ENCODE results near the gene STAC. TPM values are rescaled to one million over a fixed set of nuclear protein-coding genes. Genes with fewer than 3 reads are reported as not detected.

Gene STAC, protein sequence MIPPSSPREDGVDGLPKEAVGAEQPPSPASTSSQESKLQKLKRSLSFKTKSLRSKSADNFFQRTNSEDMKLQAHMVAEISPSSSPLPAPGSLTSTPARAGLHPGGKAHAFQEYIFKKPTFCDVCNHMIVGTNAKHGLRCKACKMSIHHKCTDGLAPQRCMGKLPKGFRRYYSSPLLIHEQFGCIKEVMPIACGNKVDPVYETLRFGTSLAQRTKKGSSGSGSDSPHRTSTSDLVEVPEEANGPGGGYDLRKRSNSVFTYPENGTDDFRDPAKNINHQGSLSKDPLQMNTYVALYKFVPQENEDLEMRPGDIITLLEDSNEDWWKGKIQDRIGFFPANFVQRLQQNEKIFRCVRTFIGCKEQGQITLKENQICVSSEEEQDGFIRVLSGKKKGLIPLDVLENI
- 0.18 TPM for total RNA-seq (ENCODE audit: unreplicated experiment)
- long read RNA-seq: 0 reads

DNA sequence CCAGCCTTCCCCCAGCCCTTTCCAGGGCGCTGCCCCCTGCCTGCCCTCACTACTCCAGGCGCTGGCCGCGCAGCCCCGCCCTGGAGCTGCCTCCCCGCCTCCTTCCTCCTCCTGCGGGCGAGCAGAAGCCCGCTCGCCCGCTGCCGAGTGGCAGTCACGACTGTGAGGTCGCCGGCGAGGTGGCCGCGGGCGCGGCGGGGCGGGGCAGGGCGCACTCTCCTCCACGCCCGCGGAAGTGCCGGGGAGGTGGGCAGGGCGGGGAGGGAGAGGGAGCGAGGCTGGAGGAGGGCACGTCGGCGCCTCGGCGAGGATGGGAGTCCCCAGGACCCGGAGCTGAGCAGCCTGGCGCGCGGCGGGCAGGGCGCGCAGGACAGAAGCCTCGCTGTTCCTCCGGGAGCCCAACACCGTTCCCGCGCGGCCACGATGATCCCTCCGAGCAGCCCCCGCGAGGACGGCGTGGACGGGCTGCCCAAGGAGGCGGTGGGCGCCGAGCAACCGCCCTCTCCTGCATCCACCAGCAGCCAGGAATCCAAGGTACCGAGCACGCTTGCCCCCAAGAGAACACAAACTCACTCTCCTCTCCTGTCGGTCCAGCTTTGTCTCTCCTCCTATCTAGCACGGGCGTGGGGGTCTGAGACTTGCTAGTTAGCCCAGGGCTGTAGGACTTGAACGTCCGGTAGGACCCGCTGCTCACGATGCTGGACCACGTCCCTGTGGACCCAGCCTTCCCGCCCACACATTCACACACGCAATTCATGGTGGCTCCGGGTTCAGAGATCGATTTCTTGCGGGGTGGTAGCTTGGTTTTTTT is at the start of gene STAC:
TSS of gene STAC (plus strand) at position 284 of the 811 bp plus-strand sequence. CDS start at position 424, 140 bp downstream.
- Mint-ChIP-seq H3K4me1 (ENCODE audit: unreplicated experiment) (peaks cover 9% of the 10 kb centered on the region), H3K4me3 (ENCODE audit: unreplicated experiment) (peak within 1 kb of the TSS; percentile 85), H3K27ac (ENCODE audit: unreplicated experiment) (no peak within 1 kb of the TSS), H3K9me3 (ENCODE audit: unreplicated experiment) (no peaks in the 10 kb centered on the region), H3K36me3 (ENCODE audit: low read depth, unreplicated experiment) (no peaks in the 10 kb centered on the region), H3K27me3 (ENCODE audit: unreplicated experiment) (peaks cover 13% of the 10 kb centered on the region)
- DNase-seq (ENCODE audit: low spot score): peak; percentile 37
- TF ChIP-seq, protein P1, sequence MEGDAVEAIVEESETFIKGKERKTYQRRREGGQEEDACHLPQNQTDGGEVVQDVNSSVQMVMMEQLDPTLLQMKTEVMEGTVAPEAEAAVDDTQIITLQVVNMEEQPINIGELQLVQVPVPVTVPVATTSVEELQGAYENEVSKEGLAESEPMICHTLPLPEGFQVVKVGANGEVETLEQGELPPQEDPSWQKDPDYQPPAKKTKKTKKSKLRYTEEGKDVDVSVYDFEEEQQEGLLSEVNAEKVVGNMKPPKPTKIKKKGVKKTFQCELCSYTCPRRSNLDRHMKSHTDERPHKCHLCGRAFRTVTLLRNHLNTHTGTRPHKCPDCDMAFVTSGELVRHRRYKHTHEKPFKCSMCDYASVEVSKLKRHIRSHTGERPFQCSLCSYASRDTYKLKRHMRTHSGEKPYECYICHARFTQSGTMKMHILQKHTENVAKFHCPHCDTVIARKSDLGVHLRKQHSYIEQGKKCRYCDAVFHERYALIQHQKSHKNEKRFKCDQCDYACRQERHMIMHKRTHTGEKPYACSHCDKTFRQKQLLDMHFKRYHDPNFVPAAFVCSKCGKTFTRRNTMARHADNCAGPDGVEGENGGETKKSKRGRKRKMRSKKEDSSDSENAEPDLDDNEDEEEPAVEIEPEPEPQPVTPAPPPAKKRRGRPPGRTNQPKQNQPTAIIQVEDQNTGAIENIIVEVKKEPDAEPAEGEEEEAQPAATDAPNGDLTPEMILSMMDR (IDR thresholded peaks at IDR 0.05; ENCODE audit: unreplicated experiment): no peak

DNA sequence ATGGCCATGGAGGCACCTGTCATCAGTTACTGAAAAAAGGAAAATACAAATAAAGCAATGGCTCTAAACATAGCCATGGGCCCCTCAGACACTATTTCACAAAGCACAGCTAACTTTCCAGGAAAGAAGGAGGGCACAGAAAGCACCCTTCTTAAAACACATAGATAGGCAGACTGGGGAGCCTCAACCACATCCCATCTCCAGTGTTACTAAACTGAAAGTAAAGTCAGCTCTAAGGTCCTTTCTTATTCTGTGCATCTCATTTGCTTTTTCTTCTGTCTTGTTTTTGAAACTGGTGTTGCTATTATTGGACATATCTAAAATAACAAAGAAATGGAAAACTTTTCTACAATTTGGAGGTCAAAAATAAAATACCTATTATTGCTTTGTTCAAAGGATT is 48.2 kb upstream of the STAC start:
- H3K9me3 Mint-ChIP-seq (ENCODE audit: unreplicated experiment): no peaks in the 10 kb centered on the region
- TF ChIP-seq, protein P1 (IDR thresholded peaks at IDR 0.05; ENCODE audit: unreplicated experiment): no peak
- H3K36me3 Mint-ChIP-seq (ENCODE audit: low read depth, unreplicated experiment): no peaks in the 10 kb centered on the region
- H3K27ac Mint-ChIP-seq (ENCODE audit: unreplicated experiment): no peak overlapping the region
- no peak for DNase-seq (ENCODE audit: low spot score)
- H3K4me3 Mint-ChIP-seq (ENCODE audit: unreplicated experiment): no peak overlapping the region
- H3K4me1 Mint-ChIP-seq (ENCODE audit: unreplicated experiment): peaks cover 3% of the 10 kb centered on the region
- no peaks in the 10 kb centered on the region for H3K27me3 Mint-ChIP-seq (ENCODE audit: unreplicated experiment)

DNA sequence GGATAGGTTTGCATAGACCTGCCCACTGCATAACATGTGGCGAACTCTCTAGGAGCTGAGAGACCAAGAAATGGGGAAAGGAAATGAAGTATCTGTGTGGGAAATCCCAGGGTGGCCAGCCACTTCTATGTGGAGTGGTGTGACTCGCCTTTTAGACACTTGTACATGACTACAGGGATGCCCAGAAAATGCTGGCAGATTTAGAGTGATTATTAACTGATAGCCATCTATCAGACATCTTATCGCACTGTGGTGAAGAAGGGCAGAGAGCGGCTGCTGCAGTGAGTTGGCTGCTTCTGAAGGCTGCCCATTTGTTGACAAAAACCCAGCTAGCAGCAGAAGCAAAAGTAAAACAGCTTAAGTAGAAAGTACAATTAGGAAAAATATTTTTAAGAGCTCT is 18.1 kb upstream of the STAC start:
- H3K27ac Mint-ChIP-seq (ENCODE audit: unreplicated experiment): no peak overlapping the region
- TF ChIP-seq, protein P1 (IDR thresholded peaks at IDR 0.05; ENCODE audit: unreplicated experiment): no peak
- no peaks in the 10 kb centered on the region for H3K36me3 Mint-ChIP-seq (ENCODE audit: low read depth, unreplicated experiment)
- no peak for DNase-seq (ENCODE audit: low spot score)
- no peaks in the 10 kb centered on the region for H3K27me3 Mint-ChIP-seq (ENCODE audit: unreplicated experiment)
- H3K9me3 Mint-ChIP-seq (ENCODE audit: unreplicated experiment): no peaks in the 10 kb centered on the region
- H3K4me3 Mint-ChIP-seq (ENCODE audit: unreplicated experiment): no peak overlapping the region
- H3K4me1 Mint-ChIP-seq (ENCODE audit: unreplicated experiment): no peaks in the 10 kb centered on the region

DNA sequence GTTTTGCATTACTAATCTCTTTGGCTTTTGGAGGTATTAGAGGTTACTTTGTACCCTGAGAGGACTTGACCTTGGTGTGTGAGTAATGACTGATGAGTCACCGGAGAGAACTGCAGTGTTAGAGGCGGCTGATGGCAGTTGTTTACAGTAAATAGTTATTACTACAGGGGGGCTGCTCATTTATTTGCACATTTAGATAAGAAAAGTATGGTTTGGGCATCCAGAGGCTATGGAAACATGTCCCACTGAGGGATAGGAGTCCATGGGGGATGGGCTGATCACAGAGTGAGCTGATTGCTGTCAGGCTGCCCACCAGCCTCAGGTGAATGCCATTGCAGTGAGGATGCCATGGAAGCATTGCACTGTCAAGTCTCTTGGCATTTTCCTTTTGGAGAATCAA is 17.3 kb upstream of the STAC start:
- no peaks in the 10 kb centered on the region for H3K9me3 Mint-ChIP-seq (ENCODE audit: unreplicated experiment)
- H3K27ac Mint-ChIP-seq (ENCODE audit: unreplicated experiment): no peak overlapping the region
- DNase-seq (ENCODE audit: low spot score): no peak
- TF ChIP-seq, protein P1 (IDR thresholded peaks at IDR 0.05; ENCODE audit: unreplicated experiment): no peak
- no peaks in the 10 kb centered on the region for H3K36me3 Mint-ChIP-seq (ENCODE audit: low read depth, unreplicated experiment)
- H3K4me3 Mint-ChIP-seq (ENCODE audit: unreplicated experiment): no peak overlapping the region
- no peaks in the 10 kb centered on the region for H3K27me3 Mint-ChIP-seq (ENCODE audit: unreplicated experiment)
- H3K4me1 Mint-ChIP-seq (ENCODE audit: unreplicated experiment): no peaks in the 10 kb centered on the region

Measured in endothelial cell (in vitro differentiated cells).